ENCODE measurements around the gene PRICKLE2. TPM values are rescaled to one million over a fixed set of nuclear protein-coding genes. Genes with fewer than 3 reads are reported as not detected.

The PRICKLE2 gene
- total RNA-seq, 1 donor from 2014 or later = 84.4 TPM

DNA sequence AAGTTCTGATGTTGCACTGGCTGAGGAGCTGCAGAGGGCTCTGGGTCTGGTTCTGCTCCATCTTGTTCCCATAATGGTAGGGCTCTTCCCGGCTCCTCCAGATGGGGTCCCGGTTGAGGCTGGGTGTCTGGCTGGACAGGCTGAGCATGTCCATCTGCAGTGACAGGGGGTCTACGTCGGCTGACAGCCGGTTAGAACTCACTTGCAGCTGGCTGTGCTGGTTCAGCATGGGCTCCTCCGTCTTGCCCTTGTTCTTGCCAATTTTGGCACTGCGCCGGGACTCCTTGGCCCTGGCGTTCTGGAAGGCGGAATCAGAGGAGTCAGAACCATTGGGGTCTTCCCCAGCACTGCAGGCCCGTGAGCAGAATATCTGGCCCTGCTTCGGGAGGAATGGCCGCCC lies 78.1 kb downstream of the PRICKLE2 start:
- H3K4me1 Mint-ChIP-seq (ENCODE audit: low read depth, unreplicated experiment) = peaks cover 20% of the 10 kb centered on the region
- DNase-seq (ENCODE audit: low read depth) = no peak
- no peak for FAIRE-seq

DNA sequence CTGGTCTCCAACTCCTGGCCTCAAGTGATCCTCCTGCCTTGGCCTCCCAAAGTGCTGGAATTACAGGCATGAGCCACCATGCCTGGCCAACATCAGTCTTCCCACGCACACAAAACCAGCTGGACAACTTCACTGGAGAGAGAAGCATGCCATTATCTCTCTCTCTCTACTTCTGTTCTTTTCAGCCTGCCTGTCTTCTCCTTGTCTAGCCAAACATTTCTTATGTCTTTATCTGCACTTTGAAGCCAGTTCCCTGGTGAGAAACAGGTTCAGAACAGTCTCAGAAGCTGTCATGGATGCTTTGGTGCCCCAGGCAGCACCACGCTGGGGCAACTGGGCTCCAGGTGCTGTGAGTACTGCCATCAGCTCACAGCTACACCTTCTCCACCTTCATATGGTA lies 79.8 kb downstream of the PRICKLE2 start:
- FAIRE-seq (no peak), DNase-seq (ENCODE audit: low read depth) (no peak)
- no peak overlapping the region for H3K4me3 Mint-ChIP-seq (ENCODE audit: unreplicated experiment)
- Histone ChIP-seq H3K9me3 (ENCODE audit: insufficient read depth, low read depth, low read length) (no peaks in the 10 kb centered on the region), H3K4me1 (ENCODE audit: insufficient read depth, low read length) (peaks cover 29% of the 10 kb centered on the region), H3K79me2 (ENCODE audit: insufficient read depth, low read length) (peaks cover 40% of the 10 kb centered on the region), H4K20me1 (ENCODE audit: insufficient read depth, low read length) (peaks cover 19% of the 10 kb centered on the region), H3K4me3 (ENCODE audit: insufficient read depth, low read depth, low read length) (no peak overlapping the region), H3K4me2 (ENCODE audit: low read length) (no peak overlapping the region), H3K27ac (ENCODE audit: low read depth, low read length) (no peak overlapping the region), H2AFZ (ENCODE audit: low read depth, low read length) (no peak overlapping the region), H3K27me3 (ENCODE audit: insufficient read depth, low read length) (no peaks in the 10 kb centered on the region), H3K36me3 (ENCODE audit: insufficient read depth, low read length) (peaks cover 22% of the 10 kb centered on the region), H3K9ac (ENCODE audit: low read length) (no peak overlapping the region)
- H3K9me3 Mint-ChIP-seq (ENCODE audit: unreplicated experiment) = no peaks in the 10 kb centered on the region
- H3K4me1 Mint-ChIP-seq (ENCODE audit: low read depth, unreplicated experiment) = peaks cover 23% of the 10 kb centered on the region
- TF ChIP-seq, protein P1, sequence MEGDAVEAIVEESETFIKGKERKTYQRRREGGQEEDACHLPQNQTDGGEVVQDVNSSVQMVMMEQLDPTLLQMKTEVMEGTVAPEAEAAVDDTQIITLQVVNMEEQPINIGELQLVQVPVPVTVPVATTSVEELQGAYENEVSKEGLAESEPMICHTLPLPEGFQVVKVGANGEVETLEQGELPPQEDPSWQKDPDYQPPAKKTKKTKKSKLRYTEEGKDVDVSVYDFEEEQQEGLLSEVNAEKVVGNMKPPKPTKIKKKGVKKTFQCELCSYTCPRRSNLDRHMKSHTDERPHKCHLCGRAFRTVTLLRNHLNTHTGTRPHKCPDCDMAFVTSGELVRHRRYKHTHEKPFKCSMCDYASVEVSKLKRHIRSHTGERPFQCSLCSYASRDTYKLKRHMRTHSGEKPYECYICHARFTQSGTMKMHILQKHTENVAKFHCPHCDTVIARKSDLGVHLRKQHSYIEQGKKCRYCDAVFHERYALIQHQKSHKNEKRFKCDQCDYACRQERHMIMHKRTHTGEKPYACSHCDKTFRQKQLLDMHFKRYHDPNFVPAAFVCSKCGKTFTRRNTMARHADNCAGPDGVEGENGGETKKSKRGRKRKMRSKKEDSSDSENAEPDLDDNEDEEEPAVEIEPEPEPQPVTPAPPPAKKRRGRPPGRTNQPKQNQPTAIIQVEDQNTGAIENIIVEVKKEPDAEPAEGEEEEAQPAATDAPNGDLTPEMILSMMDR (IDR thresholded peaks at IDR 0.05; ENCODE audit: insufficient read depth, low read depth, low read length) = no peak
- no peak for TF ChIP-seq EZH2 (IDR thresholded peaks at IDR 0.05; ENCODE audit: insufficient read depth, low read length)
- peak overlapping the region; percentile 1 for H3K27ac Mint-ChIP-seq (ENCODE audit: unreplicated experiment)
- no peaks in the 10 kb centered on the region for H3K27me3 Mint-ChIP-seq (ENCODE audit: low read depth, unreplicated experiment)
- peaks cover 40% of the 10 kb centered on the region for H3K36me3 Mint-ChIP-seq (ENCODE audit: low read depth, unreplicated experiment)

More for the DNA sequence above, 78.1 kb downstream of the PRICKLE2 start:
- peaks cover 9% of the 10 kb centered on the region for H4K20me1 ChIP-seq (ENCODE audit: insufficient read depth, low read length)
- H3K36me3 Mint-ChIP-seq (ENCODE audit: low read depth, unreplicated experiment) = peaks cover 49% of the 10 kb centered on the region
- H3K36me3 ChIP-seq (ENCODE audit: insufficient read depth, low read length) = peaks cover 22% of the 10 kb centered on the region
- H3K4me2 ChIP-seq (ENCODE audit: low read length) = no peak overlapping the region
- H3K79me2 ChIP-seq (ENCODE audit: insufficient read depth, low read length) = peaks cover 36% of the 10 kb centered on the region
- H3K4me3 Mint-ChIP-seq (ENCODE audit: unreplicated experiment) = no peak overlapping the region
- peaks cover 46% of the 10 kb centered on the region for H3K4me1 ChIP-seq (ENCODE audit: insufficient read depth, low read length)
- no peak overlapping the region for H3K9ac ChIP-seq (ENCODE audit: low read length)
- TF ChIP-seq, protein P1 (IDR thresholded peaks at IDR 0.05; ENCODE audit: insufficient read depth, low read depth, low read length) = no peak
- no peak for TF ChIP-seq EZH2 (IDR thresholded peaks at IDR 0.05; ENCODE audit: insufficient read depth, low read length)
- no peaks in the 10 kb centered on the region for H3K9me3 Mint-ChIP-seq (ENCODE audit: unreplicated experiment)
- H3K4me3 ChIP-seq (ENCODE audit: insufficient read depth, low read depth, low read length) = no peak overlapping the region
- no peak overlapping the region for H3K27ac ChIP-seq (ENCODE audit: low read depth, low read length)
- no peak overlapping the region for H2AFZ ChIP-seq (ENCODE audit: low read depth, low read length)
- H3K9me3 ChIP-seq (ENCODE audit: insufficient read depth, low read depth, low read length) = no peaks in the 10 kb centered on the region
- H3K27me3 Mint-ChIP-seq (ENCODE audit: low read depth, unreplicated experiment) = no peaks in the 10 kb centered on the region
- no peaks in the 10 kb centered on the region for H3K27me3 ChIP-seq (ENCODE audit: insufficient read depth, low read length)
- H3K27ac Mint-ChIP-seq (ENCODE audit: unreplicated experiment) = no peak overlapping the region

DNA sequence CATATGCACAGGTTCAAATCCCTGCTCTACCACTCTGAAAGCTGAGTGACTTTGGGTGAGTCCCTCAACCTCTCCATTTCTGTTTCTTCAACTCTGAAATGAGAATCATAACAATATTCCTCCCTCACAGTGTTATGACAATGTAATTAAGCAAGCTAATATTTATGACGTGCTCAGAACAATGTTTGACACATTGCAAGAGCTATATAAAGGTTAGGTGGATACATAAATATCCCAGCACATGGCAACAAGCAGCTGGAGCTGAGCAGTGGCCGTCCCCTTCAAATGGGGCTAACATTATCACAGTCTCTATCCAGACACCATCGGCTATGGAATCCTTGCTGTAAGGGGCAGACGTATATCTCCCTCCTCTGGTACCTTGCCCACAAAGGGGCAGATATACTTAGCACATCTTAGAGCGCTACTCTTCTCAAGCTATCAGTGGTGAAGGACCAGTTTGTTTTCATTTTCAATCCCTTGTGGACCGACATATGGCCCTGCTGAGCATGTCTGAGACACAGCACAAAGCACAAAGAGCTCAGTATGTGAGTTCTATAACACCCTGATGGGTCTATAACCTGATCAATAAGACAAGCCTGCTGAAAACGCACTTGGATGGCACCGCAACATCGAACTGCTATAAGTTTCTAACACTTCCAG lies 80.9 kb downstream of the PRICKLE2 start:
- Mint-ChIP-seq H3K36me3 (ENCODE audit: low read depth, unreplicated experiment) (peaks cover 42% of the 10 kb centered on the region), H3K4me3 (ENCODE audit: unreplicated experiment) (no peak overlapping the region), H3K27ac (ENCODE audit: unreplicated experiment) (peak overlapping the region; percentile 88), H3K27me3 (ENCODE audit: low read depth, unreplicated experiment) (no peaks in the 10 kb centered on the region), H3K4me1 (ENCODE audit: low read depth, unreplicated experiment) (peaks cover 21% of the 10 kb centered on the region), H3K9me3 (ENCODE audit: unreplicated experiment) (no peaks in the 10 kb centered on the region)
- Histone ChIP-seq H3K9me3 (ENCODE audit: insufficient read depth, low read depth, low read length) (no peaks in the 10 kb centered on the region), H3K9ac (ENCODE audit: low read length) (peak overlapping the region; percentile 13), H4K20me1 (ENCODE audit: insufficient read depth, low read length) (peaks cover 29% of the 10 kb centered on the region), H3K4me3 (ENCODE audit: insufficient read depth, low read depth, low read length) (no peak overlapping the region), H3K27ac (ENCODE audit: low read depth, low read length) (peak overlapping the region; percentile 55), H2AFZ (ENCODE audit: low read depth, low read length) (no peak overlapping the region), H3K27me3 (ENCODE audit: insufficient read depth, low read length) (no peaks in the 10 kb centered on the region), H3K36me3 (ENCODE audit: insufficient read depth, low read length) (peaks cover 13% of the 10 kb centered on the region), H3K4me1 (ENCODE audit: insufficient read depth, low read length) (peaks cover 19% of the 10 kb centered on the region), H3K4me2 (ENCODE audit: low read length) (peak overlapping the region; percentile 4), H3K79me2 (ENCODE audit: insufficient read depth, low read length) (peaks cover 44% of the 10 kb centered on the region)
- DNase-seq (ENCODE audit: low read depth) (no peak), FAIRE-seq (no peak)
- TF ChIP-seq, protein P1 (IDR thresholded peaks at IDR 0.05; ENCODE audit: insufficient read depth, low read depth, low read length) = no peak
- no peak for TF ChIP-seq EZH2 (IDR thresholded peaks at IDR 0.05; ENCODE audit: insufficient read depth, low read length)
